Activated B cell treated with CpG ODN at 0.5 μM for 24 hours (primary cell): ENCODE measurements around the gene TNFAIP8. TPM values are rescaled to one million over a fixed set of nuclear protein-coding genes. Genes with fewer than 3 reads are reported as not detected.

Experiments used
- ATAC-seq: fragments of 200-7000 bp; cut with Tn5 transposase; one replicate; pipeline ENCODE4 v1.10.0; 2021; ENCODE audit warnings: low read depth, mild to moderate bottlenecking, moderate library complexity
- CTCF ChIA-PET: fragments of 350-600 bp; sonication (Branson Sonifier 250); formaldehyde crosslinking; loops from one replicate; lab custom pipeline; 2021; ENCODE audit warnings: antibody characterized with exemption; lab: Charles Lee
- POLR2A ChIA-PET: fragments of 350-600 bp; sonication (Branson Sonifier 250); formaldehyde crosslinking; loops from one replicate; lab custom pipeline; 2021; ENCODE audit warnings: antibody characterized with exemption; lab: Charles Lee
- DNase-seq: peaks from one replicate; pipeline ENCODE4 v3.0.0; 2022
- H3K27ac Mint-ChIP-seq: one replicate; pipeline ENCODE4 v1.8.0; 2020; ENCODE audit warnings: mixed read lengths
- H3K27me3 Mint-ChIP-seq: one replicate; pipeline ENCODE4 v1.8.0; 2021; ENCODE audit warnings: mixed read lengths
- H3K36me3 Mint-ChIP-seq: one replicate; pipeline ENCODE4 v1.8.0; 2021; ENCODE audit warnings: low read depth, mixed read lengths
- H3K4me1 Mint-ChIP-seq: one replicate; pipeline ENCODE4 v1.8.0; 2021; ENCODE audit warnings: mixed read lengths
- H3K4me3 Mint-ChIP-seq: one replicate; pipeline ENCODE4 v1.8.0; 2020; ENCODE audit warnings: mild to moderate bottlenecking, mixed read lengths
- H3K9me3 Mint-ChIP-seq: one replicate; pipeline ENCODE4 v1.8.0; 2020; ENCODE audit warnings: mixed read lengths
- CTCF ChIP-seq: fragments of 200-600 bp; IDR thresholded peaks from one replicate; pipeline ENCODE4 v1.8.0; 2022; ENCODE audit warnings: antibody characterized with exemption, mild to moderate bottlenecking
- intact Hi-C: fragments of 100-400 bp; cut with micrococcal nuclease; formaldehyde crosslinking; loops from one replicate; pipeline ENCODE4 v1.15.1; 2024
- total RNA-seq: library from RNA; stranded (reverse); gene quantifications from 2 replicates; pipeline ENCODE4 v1.2.3, GENCODE V29; 2022

TNFAIP8 gene
- total RNA-seq, 1 donor from 2014 or later = 135 TPM

DNA sequence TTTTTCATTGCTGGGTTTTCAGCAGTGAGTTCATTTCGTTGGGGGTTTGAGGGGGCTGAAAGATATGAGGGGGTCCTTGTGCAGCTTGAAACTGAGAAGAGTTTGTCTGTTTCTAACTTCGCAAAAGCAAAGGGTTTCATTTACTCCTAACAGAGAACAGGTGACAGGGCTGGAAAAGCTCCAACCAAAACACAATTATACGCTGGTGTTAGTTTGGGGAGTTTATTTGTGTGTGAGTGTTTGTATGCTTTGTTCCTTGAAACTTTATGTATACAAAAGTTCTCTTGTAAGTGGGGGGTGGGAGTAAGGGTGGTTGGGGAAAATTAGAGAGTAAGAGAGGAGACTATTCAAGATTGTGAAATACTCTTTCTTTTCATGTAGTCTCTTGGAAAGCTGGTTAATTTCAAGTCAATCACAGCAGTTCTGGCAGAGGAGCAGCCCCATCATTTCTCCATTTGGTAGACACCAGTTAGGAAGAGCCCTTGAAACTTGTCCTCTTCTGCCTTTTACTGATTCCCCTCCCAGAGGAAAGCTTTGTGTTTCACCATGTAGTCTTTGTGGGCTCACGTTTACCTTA, 881 bp downstream of the TNFAIP8 start:
- ChIA-PET POLR2A (interaction anchor here (0.7 to 14.1 kb wide), 27 partner anchors 11 to 368 kb away, joined by 3 to 388 read pairs (median 9); partner anchors contain the start of genes DMXL1 and DTWD2), CTCF (interaction anchor here (1.0 to 4.9 kb wide), 12 partner anchors 11 to 368 kb away, joined by 3 to 34 read pairs (median 4); partner anchors contain the start of gene DTWD2)
- intact Hi-C loops = loop anchor here (1.0 to 5.0 kb wide), 7 partner anchors 8 to 334 kb away; partner anchors contain the start of gene DMXL1
- DNase-seq (no peak), ATAC-seq (no peak)
- Mint-ChIP-seq H3K9me3 (no peaks in the 10 kb centered on the region), H3K4me3 (peak overlapping the region; percentile 100), H3K4me1 (peaks cover 82% of the 10 kb centered on the region), H3K27ac (peak overlapping the region; percentile 98), H3K36me3 (peaks cover 54% of the 10 kb centered on the region), H3K27me3 (no peaks in the 10 kb centered on the region)
- TF ChIP-seq CTCF = no peak

DNA sequence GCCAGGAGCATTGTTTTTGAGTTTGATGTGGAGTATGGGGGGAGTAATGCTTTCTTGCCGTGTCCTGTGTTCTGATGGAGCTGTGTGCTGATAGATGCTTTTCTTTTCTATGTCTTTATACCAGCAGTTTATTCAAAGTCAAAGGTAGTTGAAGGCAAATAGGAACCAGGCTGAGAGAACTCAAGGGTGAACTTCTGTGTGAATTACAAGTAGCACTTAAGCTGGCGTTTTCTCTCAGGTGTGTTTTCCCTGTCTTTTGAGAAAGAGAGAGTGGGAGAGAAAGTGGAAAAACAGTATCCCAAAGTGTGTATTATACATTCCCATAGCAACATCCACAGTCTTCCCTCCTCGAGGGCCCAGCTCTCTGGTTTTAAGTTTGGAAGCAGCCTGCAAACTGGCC, 1.5 kb downstream of the TNFAIP8 start:
- H3K27ac Mint-ChIP-seq = peak overlapping the region; percentile 98

DNA sequence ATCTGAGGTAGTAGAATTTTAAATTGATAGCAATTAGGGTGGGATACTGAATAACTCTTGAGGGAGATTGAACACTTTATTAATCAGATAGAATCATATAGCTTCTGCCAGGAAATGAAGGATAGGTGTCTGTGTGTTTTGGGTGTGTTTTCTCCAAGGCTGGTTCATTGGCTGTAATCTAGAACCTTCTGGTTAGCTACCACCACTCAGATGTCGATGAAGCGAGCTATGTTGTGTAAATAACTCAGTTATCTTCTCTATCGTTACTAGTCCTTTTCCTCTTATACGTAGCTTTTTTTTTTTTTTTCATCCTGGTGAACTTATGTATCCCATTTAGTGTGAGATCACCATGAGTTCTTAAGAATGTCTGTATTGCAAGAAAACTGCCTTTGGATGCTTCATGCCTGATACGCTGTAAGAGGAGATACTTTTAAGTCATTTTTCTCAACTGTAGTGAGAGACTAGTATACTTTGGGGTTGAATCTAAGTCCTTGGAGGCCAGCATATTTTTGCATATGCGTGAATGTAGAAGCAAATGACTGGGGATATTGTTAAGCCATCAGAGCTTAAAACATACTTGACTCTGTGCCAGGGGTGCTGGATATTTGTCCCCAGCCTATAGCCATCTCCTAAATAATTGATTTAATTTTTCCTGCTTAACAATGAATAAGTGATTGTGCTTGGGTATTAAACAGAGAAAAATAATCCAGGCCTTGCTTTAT, 2.1 kb downstream of the TNFAIP8 start:
- ChIA-PET CTCF (interaction anchor here (0.6 to 4.9 kb wide), 8 partner anchors 10 to 370 kb away, joined by 3 to 34 read pairs (median 5); partner anchors contain the start of gene DTWD2), POLR2A (interaction anchor here (0.5 to 14.1 kb wide), 22 partner anchors 10 to 370 kb away, joined by 3 to 388 read pairs (median 8); partner anchors contain the start of gene DTWD2)
- H3K9me3 Mint-ChIP-seq = no peaks in the 10 kb centered on the region
- peak overlapping the region; percentile 100 for H3K4me3 Mint-ChIP-seq
- DNase-seq = no peak
- no peaks in the 10 kb centered on the region for H3K27me3 Mint-ChIP-seq
- intact Hi-C loops = loop anchor here (5.0 kb wide), 2 partner anchors 286 to 336 kb away; partner anchors contain the start of gene DMXL1
- peaks cover 62% of the 10 kb centered on the region for H3K36me3 Mint-ChIP-seq
- peak overlapping the region; percentile 98 for H3K27ac Mint-ChIP-seq
- ATAC-seq = peak; percentile 10
- peaks cover 82% of the 10 kb centered on the region for H3K4me1 Mint-ChIP-seq
- TF ChIP-seq CTCF = no peak

More for the DNA sequence above, 1.5 kb downstream of the TNFAIP8 start:
- ChIA-PET POLR2A (interaction anchor here (0.5 to 14.1 kb wide), 21 partner anchors 10 to 369 kb away, joined by 3 to 388 read pairs (median 12); partner anchors contain the start of gene DTWD2), CTCF (interaction anchor here (1.0 to 4.9 kb wide), 8 partner anchors 10 to 89 kb away, joined by 3 to 34 read pairs (median 4); no protein-coding TSS in a partner anchor)
- H3K4me1 Mint-ChIP-seq = peaks cover 82% of the 10 kb centered on the region
- H3K4me3 Mint-ChIP-seq = peak overlapping the region; percentile 100
- intact Hi-C loops = loop anchor here (5.0 kb wide), 2 partner anchors 285 to 335 kb away; partner anchors contain the start of gene DMXL1
- no peak for TF ChIP-seq CTCF
- DNase-seq = no peak
- peaks cover 57% of the 10 kb centered on the region for H3K36me3 Mint-ChIP-seq
- H3K9me3 Mint-ChIP-seq = no peaks in the 10 kb centered on the region
- no peaks in the 10 kb centered on the region for H3K27me3 Mint-ChIP-seq
- no peak for ATAC-seq

- peak overlapping the region; percentile 100 for H3K4me3 Mint-ChIP-seq
- DNase-seq (no peak), ATAC-seq (no peak)
- no peak for TF ChIP-seq CTCF
- no peaks in the 10 kb centered on the region for H3K27me3 Mint-ChIP-seq
- H3K36me3 Mint-ChIP-seq = peaks cover 66% of the 10 kb centered on the region
- intact Hi-C loops = loop anchor here (5.0 kb wide), 2 partner anchors 286 to 336 kb away; partner anchors contain the start of gene DMXL1
- peak overlapping the region; percentile 98 for H3K27ac Mint-ChIP-seq
- no peaks in the 10 kb centered on the region for H3K9me3 Mint-ChIP-seq
- ChIA-PET CTCF (interaction anchor here (0.6 to 4.9 kb wide), 5 partner anchors 12 to 370 kb away, joined by 3 to 34 read pairs (median 4); partner anchors contain the start of gene DTWD2), POLR2A (interaction anchor here (0.6 to 14.1 kb wide), 12 partner anchors 9 to 138 kb away, joined by 3 to 388 read pairs (median 11); no protein-coding TSS in a partner anchor)
- peaks cover 82% of the 10 kb centered on the region for H3K4me1 Mint-ChIP-seq
Measured at GRCh38 chr5:119358530-119358900, 2.7 kb downstream of the TNFAIP8 start.
